ENCODE measurements around the gene TNPO3. TPM values are rescaled to one million over a fixed set of nuclear protein-coding genes. Genes with fewer than 3 reads are reported as not detected.

The TNPO3 gene
- total RNA-seq, 1 donor from 2014 or later: 59.4 TPM

- DNase-seq (ENCODE audit: low spot score in 2 of 2): no peak
- no peaks in the 10 kb centered on the region for H3K27me3 ChIP-seq
- TF ChIP-seq, protein P1, sequence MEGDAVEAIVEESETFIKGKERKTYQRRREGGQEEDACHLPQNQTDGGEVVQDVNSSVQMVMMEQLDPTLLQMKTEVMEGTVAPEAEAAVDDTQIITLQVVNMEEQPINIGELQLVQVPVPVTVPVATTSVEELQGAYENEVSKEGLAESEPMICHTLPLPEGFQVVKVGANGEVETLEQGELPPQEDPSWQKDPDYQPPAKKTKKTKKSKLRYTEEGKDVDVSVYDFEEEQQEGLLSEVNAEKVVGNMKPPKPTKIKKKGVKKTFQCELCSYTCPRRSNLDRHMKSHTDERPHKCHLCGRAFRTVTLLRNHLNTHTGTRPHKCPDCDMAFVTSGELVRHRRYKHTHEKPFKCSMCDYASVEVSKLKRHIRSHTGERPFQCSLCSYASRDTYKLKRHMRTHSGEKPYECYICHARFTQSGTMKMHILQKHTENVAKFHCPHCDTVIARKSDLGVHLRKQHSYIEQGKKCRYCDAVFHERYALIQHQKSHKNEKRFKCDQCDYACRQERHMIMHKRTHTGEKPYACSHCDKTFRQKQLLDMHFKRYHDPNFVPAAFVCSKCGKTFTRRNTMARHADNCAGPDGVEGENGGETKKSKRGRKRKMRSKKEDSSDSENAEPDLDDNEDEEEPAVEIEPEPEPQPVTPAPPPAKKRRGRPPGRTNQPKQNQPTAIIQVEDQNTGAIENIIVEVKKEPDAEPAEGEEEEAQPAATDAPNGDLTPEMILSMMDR (IDR thresholded peaks at IDR 0.05): no peak
- H3K4me1 ChIP-seq: no peaks in the 10 kb centered on the region
- no peak overlapping the region for H3K27ac ChIP-seq
- no peaks in the 10 kb centered on the region for H3K36me3 ChIP-seq
- H3K4me3 ChIP-seq: no peak overlapping the region
- H3K9me3 ChIP-seq: no peaks in the 10 kb centered on the region
- intact Hi-C loops (cut with DNase I): loop anchor here (5.0 kb wide), 1 partner anchor 187 kb away; no protein-coding TSS in a partner anchor
Observed at GRCh38 chr7:129089521-129090212, 34.8 kb upstream of the TNPO3 start.

DNA sequence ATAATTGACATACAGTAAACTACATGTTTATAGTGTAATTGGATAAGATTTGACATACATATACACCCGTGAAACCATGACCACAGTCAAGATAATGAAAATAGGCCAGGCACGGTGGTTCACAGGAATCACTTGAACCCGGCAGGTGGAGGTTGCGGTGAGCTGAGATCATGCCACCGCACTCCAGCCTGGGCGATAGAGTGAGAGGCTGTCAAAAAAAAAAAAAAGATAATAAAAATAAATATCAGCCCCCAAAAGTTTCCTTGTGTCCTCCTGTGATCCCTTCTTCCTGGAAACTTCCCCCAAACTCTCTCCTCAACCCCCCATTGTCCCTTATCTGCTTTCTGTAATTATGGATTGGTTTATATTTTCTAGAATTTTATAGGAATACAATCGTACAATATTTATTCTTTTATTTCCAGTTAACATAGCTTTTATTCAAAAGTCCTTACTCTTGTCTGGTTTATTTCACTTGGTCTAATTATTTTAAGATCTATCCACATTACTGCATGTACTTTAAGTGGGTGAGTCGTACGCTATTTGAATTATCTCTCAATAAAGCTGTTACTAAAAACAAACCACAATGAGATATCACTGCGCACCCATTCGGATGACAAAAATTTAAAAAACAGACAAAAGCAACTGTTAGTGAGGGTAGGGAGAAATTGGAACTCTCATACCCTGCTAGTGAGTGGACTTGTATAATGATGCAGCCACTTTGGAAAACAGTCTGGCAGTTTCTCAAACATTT is 30.1 kb upstream of the TNPO3 start:
- no peaks in the 10 kb centered on the region for H3K36me3 ChIP-seq
- TF ChIP-seq, protein P1 (IDR thresholded peaks at IDR 0.05): no peak
- H3K27ac ChIP-seq: no peak overlapping the region
- no peak for DNase-seq (ENCODE audit: low spot score in 2 of 2)
- H3K4me3 ChIP-seq: no peak overlapping the region
- H3K4me1 ChIP-seq: no peaks in the 10 kb centered on the region
- H3K9me3 ChIP-seq: no peaks in the 10 kb centered on the region
- intact Hi-C loops (cut with DNase I): no loop called here
- no peaks in the 10 kb centered on the region for H3K27me3 ChIP-seq

DNA sequence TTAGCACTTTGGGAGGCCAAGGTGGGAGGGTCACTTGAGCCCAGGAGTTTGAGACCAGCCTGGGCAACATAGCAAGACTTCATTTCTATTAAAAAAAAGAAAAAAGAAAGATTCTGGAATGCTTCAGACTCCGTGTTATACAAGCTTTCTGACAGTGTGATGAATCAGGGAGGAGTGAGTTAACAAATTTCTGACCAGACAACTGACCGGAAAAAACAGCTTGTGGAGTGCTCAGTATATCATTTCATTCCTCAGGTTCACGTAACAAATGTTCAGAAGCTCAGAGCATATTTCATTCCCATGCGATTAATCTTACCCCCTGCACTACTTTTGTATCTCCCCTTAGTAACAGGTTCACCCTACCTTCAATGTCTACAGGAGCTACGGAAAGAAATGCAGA is 28.6 kb upstream of the TNPO3 start:
- Histone ChIP-seq H3K36me3 (no peaks in the 10 kb centered on the region), H3K27ac (no peak overlapping the region), H3K4me3 (no peak overlapping the region), H3K4me1 (no peaks in the 10 kb centered on the region), H3K9me3 (no peaks in the 10 kb centered on the region), H3K27me3 (no peaks in the 10 kb centered on the region)
- no peak for DNase-seq (ENCODE audit: low spot score in 2 of 2)
- intact Hi-C loops (cut with DNase I): no loop called here
- TF ChIP-seq, protein P1 (IDR thresholded peaks at IDR 0.05): no peak

- Histone ChIP-seq H3K36me3 (no peaks in the 10 kb centered on the region), H3K27me3 (no peaks in the 10 kb centered on the region), H3K4me3 (no peak overlapping the region), H3K4me1 (no peaks in the 10 kb centered on the region), H3K27ac (no peak overlapping the region), H3K9me3 (no peaks in the 10 kb centered on the region)
- no peak for DNase-seq (ENCODE audit: low spot score in 2 of 2)
- TF ChIP-seq, protein P1 (IDR thresholded peaks at IDR 0.05): no peak
- intact Hi-C loops (cut with DNase I): no loop called here
Observed at GRCh38 chr7:129078455-129078854, 23.5 kb upstream of the TNPO3 start.

GRCh38 chr7:129076886-129077285 is 22.0 kb upstream of the TNPO3 start:
- Histone ChIP-seq H3K4me1 (no peaks in the 10 kb centered on the region), H3K9me3 (no peaks in the 10 kb centered on the region), H3K36me3 (no peaks in the 10 kb centered on the region), H3K27ac (no peak overlapping the region), H3K4me3 (no peak overlapping the region), H3K27me3 (no peaks in the 10 kb centered on the region)
- TF ChIP-seq, protein P1 (IDR thresholded peaks at IDR 0.05): no peak
- no peak for DNase-seq (ENCODE audit: low spot score in 2 of 2)
- intact Hi-C loops (cut with DNase I): no loop called here

Data from ascending aorta (tissue), 2 donors.